ENCODE measurements around the gene TDRD1.
A peak's percentile ranks its signal among the peaks of the same experiment; 100 is the strongest.

Gene TDRD1

GRCh38 chr10:114265392-114266053, 86.4 kb downstream of the TDRD1 start:
- DNase-seq (ENCODE audit: low read depth) = no peak

GRCh38 chr10:114266521-114266920, 87.4 kb downstream of the TDRD1 start:
- DNase-seq (ENCODE audit: low read depth) = no peak

- no peak for DNase-seq (ENCODE audit: low read depth)
Measured at GRCh38 chr10:114271075-114271778, 92.1 kb downstream of the TDRD1 start.

- DNase-seq (ENCODE audit: low read depth) = peak; percentile 73
Measured at GRCh38 chr10:114271779-114272167, 92.6 kb downstream of the TDRD1 start.

- DNase-seq (ENCODE audit: low read depth) = no peak
Measured at GRCh38 chr10:114272696-114273095, 93.5 kb downstream of the TDRD1 start.

GRCh38 chr10:114273910-114274309, 94.8 kb downstream of the TDRD1 start:
- no peak for DNase-seq (ENCODE audit: low read depth)

GRCh38 chr10:114274616-114275453, 95.7 kb downstream of the TDRD1 start:
- no peak for DNase-seq (ENCODE audit: low read depth)

- DNase-seq (ENCODE audit: low read depth) = no peak
Measured at GRCh38 chr10:114276066-114276465, 96.9 kb downstream of the TDRD1 start.

GRCh38 chr10:114276671-114277070, 97.5 kb downstream of the TDRD1 start:
- DNase-seq (ENCODE audit: low read depth) = no peak

- DNase-seq (ENCODE audit: low read depth) = no peak
Measured at GRCh38 chr10:114278140-114278883, 99.2 kb downstream of the TDRD1 start.

GRCh38 chr10:114278884-114279191, 99.7 kb downstream of the TDRD1 start:
- no peak for DNase-seq (ENCODE audit: low read depth)

GRCh38 chr10:114279289-114279688, 100.1 kb downstream of the TDRD1 start:
- DNase-seq (ENCODE audit: low read depth) = no peak

GRCh38 chr10:114279901-114280644, 100.9 kb downstream of the TDRD1 start:
- DNase-seq (ENCODE audit: low read depth) = no peak

GRCh38 chr10:114281006-114281405, 101.9 kb downstream of the TDRD1 start:
- DNase-seq (ENCODE audit: low read depth) = no peak

- DNase-seq (ENCODE audit: low read depth) = no peak
Measured at GRCh38 chr10:114281461-114281860, 102.3 kb downstream of the TDRD1 start.

Measured in fibroblast of the conjunctiva (primary cell).